ENCODE measurements around the gene RNF19B.
"Not testable (repeated sequence)": the region's sequence is repeated elsewhere in the genome, so short reads cannot be mapped to it uniquely, and the experiment has no call there.

The RNF19B gene

DNA sequence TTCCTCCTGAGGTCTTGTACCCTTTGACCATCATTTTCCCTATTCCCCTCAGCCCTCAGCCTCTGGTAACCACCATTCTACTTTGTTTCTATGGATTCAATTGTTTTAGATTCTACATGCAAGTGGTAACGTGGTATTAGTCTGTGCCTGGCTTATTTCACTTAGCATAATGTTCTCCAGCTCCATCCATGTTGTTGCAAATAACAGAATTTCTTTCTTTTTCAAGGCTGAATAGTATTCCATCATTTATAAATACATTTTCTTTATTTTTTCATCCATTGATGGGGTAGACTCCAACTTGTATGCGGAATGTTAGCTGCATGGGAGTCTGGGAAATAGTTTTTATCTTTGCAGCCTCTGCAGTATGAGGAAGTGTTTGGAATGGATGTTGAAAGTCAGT lies 37.2 kb downstream of the RNF19B start:
- no peak for DNase-seq

DNA sequence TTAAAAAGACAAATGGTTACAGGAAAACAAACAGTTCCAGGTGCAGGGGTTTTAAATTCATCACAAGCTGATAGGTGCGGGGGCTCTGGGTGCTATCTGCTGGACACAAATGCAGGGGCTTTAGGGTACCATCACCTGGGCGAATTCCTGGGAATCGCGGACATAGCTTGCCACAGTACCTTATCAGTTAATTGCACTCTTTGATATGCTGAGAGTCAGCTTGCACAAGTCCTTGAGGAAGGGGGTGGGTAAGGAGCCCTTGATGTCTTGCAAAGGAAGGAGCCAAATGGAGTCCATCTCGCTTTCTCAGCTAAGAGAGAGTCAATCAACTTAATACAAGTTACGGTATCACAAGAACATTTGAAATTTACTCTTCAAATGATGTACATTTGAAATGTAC lies 38.0 kb downstream of the RNF19B start:
- DNase-seq, result no peak

DNA sequence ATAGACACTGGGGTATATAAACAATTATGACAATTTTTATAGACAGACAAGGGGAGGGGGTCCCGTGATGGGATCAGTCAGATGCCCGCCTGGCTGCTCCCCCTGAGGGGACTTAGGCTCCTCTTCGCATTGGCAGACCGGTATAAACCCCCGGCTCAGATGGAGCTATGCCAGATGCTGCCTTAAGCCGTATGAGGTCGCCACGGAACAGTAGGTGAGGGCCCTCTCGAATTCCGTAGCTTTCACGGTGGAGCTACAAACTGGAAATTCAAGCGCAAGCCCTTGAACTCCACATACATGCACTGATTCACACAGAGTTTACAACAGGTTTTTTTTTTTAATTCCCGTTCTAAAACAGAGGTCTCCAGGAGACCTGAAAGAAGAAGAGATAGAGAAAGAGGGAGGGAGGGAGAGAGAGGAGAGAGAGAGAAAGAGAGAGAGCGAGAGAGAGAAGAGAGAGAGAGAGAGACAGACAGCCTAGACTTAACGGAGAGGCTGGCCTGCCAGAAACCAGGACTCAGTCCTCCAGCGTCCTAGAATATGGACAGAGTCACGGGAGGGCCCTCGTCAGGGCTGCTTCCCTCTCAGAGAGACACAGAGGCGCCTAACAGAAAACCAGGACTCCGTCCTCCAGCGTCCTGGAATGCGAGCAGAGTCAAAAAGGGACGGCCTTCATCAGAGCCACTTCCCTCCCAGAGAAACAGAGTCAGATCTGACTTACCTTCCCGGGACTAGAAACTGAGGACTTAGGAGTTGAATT lies 39.0 kb downstream of the RNF19B start:
- DNase-seq, result no peak

DNA sequence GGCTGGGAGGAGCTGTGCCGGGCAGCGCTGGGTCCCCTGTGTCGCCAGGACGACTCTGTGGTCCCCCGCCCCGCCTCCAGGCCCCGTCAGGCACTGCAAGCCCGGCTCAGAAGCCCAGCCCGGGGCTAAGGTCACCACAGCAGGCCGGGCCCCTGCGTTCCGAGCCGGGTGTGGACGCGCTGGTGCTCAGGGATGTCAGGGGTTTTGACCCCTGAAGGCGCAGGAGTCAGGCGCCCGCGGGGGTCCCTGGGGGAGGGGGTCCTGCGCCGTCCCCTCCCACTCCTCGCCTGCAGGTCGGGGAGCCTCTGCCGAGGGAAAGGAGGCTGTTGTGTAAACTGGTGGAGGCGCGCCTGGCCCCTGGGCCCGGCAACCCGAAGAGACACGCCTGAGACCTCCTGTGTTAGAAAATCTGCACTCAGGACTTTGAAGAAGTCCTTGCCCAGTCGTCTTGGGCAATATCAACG lies 39.7 kb downstream of the RNF19B start:
- DNase-seq, result no peak

DNA sequence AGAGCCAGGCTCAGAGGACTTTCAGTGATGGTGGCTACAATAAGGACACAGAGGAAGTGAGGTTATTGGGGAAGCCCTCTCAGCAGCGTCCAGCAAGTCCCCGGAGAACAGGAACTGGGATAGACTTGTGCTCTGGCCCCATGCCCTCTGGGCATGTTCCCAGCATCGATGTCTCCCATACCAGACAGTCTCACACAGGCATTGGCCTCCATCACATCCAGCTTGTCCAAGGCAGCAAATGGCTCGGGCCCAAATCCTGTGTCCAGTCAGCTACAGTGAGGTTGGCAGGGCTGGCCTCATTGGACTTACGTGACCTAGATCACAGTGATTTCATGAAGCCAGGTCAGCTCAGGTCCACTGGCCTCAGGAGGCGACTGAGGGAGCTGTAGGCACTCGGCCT lies 43.8 kb downstream of the RNF19B start:
- DNase-seq, result no peak

DNA sequence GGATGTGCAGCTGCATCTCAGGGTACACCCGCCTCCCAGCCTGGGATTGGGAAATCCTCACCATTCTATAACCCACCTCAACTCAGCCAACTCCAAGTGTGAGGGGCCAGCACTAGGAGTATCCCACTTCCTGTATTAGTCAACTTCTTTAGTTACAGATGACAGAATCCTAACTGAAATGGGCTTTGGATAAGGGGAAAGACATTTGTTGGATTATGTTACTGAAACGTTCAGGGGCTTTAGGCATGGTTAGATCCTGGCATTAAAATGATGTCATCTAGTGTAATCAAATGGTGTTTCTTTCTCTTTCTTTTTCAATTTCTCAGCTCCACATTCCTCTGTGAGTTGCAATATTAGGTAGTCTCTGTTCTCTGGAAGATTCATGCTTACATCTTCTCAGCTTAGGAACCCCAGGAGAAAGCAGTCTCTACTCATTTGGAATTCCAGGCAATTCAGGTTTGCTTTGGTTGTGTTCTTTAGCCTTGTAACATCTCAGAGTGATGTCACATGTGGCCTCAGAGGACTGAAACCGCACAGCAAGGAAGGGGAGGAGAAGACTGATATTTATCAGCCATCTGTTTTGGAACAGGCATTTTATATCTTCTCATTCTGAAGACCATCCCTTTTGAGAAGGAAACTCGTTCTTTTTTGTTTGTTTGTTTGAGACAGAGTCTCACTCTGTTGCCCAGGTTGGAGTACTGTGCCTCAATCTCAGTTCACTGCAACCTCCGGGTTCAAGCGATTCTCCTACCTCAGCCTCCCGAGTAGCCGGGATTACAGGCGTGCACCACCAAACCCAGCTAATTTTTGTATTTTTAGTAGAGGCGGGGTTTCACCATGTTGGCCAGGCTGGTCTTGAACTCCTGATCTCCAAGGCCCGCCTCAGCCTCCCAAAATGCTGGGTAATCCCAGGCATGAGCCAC lies 44.5 kb downstream of the RNF19B start:
- no peak for DNase-seq

DNA sequence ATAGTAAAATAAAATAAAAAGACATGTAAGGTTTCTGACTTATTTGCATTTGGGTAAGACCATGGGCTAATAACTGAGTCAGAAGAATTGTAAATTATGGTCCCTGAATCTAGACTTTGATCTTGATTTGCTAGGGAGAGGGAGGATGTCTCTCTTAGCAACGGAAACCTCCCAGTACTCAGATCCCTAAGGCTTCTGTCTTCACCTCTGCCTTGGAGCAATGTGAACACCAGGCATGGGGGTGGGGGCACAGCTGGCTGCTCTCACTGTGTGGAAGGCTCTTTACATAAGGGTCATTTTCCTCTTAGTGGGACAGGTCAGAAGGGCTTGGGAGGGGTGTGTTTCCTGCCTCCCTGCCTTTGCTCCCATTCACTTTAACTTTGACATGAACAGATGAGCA lies 46.4 kb downstream of the RNF19B start:
- no peak for DNase-seq

DNA sequence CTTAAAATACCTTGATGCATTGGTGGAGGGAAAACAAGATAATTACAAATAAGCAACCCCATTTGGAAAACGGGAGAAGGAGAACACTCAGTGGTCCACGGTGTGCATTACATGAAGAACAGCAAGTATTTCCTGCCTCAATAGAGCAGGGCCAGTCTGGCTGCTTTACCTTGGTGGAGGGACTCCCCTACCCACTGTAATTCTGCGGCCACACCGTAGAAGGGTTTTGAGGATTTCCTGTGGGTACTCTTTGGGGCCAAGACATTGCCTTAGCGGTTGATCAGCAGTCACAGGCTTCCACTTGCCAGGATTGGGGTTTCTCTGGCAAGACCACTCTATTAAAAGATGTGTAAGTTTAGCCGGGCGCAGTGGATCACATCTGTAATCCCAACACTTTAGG lies 47.1 kb downstream of the RNF19B start:
- no peak for DNase-seq

DNA sequence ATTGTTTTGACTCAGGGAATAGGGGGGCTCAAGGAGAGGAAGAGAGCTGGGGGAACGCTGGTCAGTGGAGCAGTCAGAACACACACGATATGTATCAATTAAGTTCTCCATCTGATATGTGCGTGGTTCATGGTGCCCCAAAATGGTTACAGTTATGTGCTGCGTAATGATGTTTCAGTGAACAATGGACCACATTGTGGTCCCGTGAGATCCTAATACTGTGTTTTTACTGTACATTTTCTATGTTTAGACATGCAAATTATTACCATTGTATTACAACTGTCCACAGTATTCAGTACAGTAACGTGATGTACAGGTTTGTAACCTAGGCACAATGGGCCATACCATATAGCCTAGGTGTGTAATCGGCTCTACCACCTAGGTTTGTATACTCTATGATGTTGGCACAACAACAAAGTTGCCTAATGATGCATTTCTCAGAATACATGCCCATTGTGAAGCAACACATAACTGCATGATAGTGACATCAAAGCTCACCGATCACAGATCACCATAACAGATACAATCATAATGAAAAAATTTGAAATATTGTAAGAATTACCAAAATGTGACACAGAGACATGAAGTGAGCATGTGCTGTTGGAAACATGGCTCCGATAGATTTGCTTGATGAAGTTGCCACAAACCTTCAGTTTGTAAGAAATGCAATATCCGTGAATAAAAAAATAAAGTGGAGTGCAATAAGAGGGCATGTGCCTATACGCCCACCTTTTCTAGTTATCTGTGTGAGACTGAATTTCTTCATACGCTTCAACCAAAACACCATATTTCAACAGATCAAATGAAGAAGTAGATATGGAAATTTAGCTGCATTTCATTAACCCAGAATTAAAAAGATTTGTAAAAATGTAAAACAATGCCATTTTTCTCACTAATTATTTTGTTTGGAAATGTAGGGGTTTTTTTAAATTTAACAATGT lies 48.6 kb downstream of the RNF19B start:
- DNase-seq, result no peak

DNA sequence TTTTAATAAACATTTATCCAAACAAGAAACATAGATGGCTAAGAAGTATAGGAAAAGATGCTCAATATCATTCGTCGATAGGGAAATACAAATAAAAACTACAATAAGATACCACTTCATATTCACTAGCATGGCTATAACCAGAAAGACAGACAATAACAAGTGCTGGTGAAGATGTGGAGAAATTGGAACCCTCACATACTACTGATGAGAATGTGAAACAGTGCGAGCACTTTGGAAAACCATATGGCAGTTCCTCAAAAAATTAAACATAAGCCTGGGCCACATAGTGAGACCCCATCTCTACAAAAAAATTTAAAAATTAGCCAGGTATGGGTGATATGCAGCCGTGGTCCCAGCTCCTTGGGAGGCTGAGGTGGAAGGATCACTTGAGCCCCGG lies 54.3 kb downstream of the RNF19B start:
- DNase-seq, result no peak

DNA sequence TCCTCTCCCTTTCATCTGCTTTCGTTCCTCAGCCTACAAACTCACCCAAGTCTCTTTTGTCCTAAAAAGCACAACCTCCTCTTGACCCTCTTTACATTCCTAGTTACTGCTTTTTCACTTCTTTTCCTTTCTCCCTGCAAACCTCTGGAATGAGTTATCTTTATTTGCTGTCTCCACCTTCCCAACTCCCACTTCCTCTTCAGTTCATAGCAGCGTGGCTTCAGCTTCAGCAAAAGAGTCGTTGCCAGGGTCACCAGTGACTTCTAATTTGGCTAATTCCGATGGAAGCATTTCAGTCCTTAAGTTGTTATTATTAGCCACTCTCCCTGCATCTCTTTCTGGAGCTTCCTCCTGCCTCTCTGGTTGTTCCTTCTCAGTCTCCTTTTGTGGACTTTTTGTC lies 57.2 kb downstream of the RNF19B start:
- DNase-seq, result no peak

DNA sequence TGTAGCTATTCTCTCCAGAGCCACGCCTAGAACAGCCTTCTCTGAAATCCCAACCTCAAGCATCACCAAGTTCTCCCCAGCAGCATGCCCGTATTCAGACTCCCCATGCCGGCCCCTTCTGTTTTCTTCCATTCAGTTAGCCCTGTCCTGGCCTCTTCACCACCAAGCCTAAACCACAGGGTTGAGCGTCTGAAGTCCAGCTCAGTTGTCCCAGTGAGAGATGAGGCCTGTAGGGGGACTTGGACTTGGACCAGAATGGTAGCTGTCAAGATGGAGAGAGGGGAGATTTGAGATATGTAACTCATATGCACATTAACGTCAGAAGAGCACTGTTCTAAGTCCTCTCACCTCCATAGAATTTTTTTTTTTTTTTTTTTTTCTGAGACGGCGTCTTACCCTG lies 58.0 kb downstream of the RNF19B start:
- DNase-seq, result no peak

DNA sequence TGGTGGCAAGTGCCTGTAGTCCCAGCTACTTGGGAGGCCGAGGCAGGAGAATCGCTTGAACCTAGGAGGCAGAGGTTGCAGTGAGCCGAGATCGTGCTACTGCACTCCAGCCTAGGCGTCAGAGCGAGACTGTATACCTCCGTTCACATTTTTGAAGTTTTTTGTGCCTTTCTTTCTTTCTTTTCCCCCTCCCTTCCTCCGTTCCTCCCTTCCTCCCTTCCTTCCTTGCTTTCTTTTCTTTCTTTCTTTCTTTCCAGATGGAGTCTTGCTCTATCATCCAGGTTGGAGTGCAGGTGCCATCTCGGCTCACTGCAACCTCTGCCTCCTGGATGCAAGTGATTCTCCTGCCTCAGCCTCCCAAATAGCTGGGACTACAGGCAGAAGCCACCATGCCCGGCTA lies 59.0 kb downstream of the RNF19B start:
- DNase-seq, result not testable (repeated sequence)

DNA sequence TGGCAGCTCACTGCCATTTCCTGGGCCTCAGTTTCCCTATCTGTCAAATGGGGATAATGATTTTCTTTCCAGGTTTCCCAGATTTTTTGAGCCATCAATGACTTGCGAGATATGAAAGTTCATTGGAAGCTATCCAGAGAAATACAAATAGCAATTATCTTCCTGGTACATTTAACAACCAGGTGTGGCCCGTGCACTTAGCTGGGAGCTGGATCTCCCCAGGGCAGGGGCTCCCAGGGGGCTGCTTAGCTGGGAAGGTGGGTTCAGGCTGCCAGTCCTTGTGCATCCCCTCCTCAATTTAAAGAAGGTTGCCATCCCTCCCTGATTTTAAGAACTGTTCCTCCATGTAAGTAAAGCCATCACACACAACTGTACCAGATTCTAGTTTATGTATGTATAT lies 59.8 kb downstream of the RNF19B start:
- DNase-seq, result no peak

DNA sequence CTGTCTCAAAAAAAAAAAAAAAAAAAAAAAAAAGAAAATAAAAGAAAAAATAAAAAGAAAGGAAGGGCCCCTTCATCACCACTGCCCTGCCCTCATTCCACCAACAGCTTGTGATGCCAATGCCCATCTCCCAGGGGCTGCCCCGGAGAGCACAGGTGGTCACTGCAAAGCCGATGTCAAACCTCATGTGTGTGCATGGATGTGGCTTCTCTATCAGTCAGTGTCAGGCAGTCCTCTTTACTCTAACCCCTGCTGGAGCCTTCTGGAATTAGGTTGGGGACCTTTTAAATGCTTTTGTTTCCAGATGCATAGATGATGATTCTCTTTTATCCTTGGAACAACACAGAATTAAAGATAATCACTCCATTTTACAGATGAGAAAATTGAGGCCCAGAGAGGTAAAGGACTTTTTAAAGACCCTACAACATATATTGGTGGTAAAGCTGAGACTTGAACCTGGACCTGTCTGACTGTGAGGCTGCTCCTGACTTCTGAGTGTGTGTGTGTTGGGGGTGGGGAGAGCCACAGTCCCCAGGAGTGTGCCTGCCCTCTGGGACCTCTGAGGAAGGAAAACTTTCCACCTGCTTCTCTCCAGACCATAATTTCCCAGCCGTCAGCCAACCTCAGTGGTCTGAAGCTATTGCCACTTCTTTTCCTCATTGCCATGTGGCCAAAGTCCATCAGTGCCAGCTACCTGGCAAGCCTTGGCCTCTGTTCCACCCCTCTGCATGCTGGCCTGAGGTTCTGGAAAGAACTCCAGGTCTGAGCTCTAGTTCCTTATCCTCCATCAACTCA lies 60.4 kb downstream of the RNF19B start:
- no peak for DNase-seq

DNA sequence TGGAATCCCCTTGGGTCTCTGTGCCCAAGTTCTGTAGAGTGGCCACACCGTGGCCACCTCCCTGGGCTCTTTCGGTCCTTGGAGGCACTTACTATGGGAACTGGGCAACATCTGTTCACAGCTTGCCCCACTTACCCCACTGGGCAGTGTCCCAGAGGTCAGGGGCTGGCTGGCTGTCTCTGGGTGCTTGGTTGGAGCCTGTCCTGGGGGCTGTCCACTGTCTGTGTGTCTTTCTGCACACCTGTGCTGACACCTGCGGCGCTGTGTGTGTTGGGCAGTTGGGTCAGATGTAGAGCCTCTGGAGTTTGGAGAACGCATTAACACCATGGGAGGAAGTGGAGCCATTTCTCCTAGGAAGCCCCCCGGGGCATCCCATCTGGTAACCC lies 62.1 kb downstream of the RNF19B start:
- no peak for DNase-seq

DNA sequence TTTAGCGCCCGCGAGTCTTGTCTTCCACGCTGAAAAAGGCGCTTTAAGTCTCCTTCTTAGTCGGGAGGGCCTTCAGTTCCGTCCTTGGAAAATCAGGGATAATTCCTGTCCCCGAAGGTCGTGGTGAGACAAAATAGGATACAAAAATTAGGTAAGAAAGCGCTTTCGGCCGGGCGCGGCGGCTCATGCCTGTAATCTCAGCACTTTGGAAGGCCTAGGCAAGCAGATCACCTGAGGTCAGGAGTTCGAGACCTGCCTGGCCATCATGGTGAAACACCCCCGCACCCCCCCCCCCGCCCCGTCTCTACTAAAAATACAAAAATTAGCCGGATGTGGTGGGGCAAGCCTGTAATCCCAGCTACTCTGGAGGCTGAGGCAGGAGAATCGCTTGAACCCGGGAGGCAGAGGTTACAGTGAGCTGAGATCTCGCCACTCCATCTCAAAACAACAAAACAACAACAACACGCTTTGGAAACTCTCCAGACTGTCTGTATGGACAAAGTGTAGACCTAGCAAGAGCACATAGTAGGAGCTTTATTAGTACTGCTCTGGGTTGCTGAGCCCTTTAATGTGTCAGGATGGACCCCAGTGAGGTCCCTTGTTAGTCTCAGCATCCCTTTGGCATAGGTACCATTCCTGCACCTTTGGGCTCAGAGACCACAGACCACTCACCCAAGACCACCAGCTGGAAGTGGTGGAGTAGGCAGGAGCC lies 62.6 kb downstream of the RNF19B start:
- DNase-seq, result no peak

DNA sequence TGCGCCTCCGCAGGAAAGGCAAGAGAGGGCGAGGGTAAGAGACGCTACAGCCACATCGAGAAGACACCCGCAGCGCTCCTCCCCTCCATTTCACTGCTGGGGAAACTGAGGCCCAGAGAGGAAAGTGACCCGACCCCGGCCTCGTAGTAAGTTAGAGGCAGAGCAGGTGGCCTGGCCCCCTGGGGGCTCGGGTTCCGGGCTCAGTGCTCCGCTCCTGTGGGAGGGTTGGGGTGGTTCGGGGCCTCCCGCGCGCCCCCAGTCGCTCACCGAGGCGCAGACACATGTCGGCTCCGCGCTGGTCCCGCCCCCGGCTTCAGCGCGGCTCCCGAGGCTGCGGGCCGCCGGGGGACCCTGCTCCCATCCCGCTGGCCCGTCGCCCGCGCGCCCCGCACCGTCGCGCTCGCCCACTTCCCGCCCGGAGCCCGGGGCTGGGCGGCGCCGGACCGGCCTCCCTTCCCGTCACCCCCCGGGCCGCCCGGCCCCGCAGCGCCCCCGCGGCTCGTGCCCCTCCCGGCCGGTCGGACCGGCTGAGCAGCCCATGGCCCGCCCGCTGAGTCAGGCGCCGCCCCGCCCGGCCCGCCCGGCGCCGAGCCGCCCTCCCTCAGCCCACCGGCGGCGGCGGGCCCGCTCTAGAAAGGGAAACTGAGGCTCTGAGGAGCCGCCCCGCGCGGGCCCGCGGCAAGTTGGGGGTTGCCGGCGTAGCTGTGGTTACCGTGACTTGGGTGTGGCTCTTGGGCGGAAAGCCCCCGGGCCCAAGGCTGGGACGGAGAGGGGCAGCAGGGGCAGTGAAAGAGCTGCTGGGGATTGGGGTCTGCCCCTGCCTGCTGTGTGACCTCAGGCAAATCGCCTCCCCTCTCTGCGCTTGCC lies 63.4 kb downstream of the RNF19B start, which contains the start of gene TMEM54:
Gene TMEM54, minus strand, starts transcription at position 434 of the 867 bp plus-strand sequence. Its CDS starts 151 bp downstream, at position 283.
- no peak for DNase-seq

DNA sequence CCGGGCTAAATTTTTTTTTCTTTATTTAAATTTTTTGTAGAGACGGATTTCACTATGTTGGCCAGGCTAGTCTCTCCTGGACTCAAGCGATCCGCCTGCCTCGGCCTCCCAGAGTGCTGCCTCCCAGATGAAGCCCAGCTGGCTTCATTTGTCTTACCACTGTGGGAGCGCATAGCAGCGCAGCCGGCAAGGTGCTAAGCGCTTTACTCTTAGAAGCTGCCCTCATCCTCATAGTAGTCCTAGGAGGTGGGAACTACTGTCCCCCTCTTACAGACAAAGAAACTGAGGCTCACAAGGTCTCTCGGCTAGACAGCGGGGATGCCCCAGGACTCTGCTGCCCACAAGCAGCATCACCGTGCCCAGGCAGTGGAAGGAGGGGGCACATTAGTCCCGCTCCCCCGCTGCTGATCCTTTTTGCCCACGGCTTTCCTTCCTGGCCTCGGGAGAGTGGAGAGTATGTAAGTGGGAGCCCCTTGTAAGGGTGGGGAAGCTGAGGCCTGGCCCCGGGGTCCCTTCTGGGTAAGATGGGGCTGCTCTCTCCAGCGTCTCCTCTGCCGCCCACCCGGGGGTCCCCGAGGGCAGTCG lies 64.1 kb downstream of the RNF19B start:
- no peak for DNase-seq
